D721Med (cell line): ENCODE data around the gene CFTR.

ENCODE experiments used
- DNase-seq: peaks from one replicate; pipeline ENCODE4 v3.0.0; 2011; ENCODE audit warnings: low spot score; ENCODE audit not compliant: insufficient read length
- FAIRE-seq: peaks from 2 replicates; lab custom pipeline; 2011; peaks lifted over from hg19 to GRCh38; lab: Jason Lieb, UNC
- TF ChIP-seq, protein P1 (sequence below): IDR thresholded peaks from 2 replicates; pipeline ENCODE4 v1.5.1; 2012; ENCODE audit warnings: mild to moderate bottlenecking, control low read depth; ENCODE audit not compliant: insufficient read depth; ENCODE audit errors: missing control alignments

The CFTR gene

DNA sequence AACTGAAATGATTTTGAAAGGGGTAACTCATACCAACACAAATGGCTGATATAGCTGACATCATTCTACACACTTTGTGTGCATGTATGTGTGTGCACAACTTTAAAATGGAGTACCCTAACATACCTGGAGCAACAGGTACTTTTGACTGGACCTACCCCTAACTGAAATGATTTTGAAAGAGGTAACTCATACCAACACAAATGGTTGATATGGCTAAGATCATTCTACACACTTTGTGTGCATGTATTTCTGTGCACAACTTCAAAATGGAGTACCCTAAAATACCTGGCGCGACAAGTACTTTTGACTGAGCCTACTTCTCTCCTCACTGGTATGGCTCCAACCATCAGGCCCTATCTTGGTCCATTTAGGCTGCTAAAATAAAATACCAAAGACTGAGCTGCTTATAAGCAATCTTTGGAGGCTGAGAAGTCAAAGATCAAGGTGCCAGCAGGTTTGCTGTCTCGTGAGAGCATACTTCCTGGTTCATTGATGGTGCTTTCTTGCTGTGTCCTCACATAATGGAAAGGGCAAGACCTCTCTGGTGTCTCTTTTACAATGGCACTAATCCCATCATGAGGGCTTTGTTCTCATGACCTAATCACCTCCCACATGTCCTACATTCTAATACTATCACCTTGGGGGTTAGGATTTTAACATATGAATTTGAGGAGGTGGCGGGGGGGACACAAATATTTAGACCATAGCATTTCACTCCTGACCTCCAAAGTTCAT is 173.3 kb downstream of the CFTR start:
- TF ChIP-seq, protein P1, sequence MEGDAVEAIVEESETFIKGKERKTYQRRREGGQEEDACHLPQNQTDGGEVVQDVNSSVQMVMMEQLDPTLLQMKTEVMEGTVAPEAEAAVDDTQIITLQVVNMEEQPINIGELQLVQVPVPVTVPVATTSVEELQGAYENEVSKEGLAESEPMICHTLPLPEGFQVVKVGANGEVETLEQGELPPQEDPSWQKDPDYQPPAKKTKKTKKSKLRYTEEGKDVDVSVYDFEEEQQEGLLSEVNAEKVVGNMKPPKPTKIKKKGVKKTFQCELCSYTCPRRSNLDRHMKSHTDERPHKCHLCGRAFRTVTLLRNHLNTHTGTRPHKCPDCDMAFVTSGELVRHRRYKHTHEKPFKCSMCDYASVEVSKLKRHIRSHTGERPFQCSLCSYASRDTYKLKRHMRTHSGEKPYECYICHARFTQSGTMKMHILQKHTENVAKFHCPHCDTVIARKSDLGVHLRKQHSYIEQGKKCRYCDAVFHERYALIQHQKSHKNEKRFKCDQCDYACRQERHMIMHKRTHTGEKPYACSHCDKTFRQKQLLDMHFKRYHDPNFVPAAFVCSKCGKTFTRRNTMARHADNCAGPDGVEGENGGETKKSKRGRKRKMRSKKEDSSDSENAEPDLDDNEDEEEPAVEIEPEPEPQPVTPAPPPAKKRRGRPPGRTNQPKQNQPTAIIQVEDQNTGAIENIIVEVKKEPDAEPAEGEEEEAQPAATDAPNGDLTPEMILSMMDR, result no peak
- DNase-seq, result no peak
- no peak for FAIRE-seq

DNA sequence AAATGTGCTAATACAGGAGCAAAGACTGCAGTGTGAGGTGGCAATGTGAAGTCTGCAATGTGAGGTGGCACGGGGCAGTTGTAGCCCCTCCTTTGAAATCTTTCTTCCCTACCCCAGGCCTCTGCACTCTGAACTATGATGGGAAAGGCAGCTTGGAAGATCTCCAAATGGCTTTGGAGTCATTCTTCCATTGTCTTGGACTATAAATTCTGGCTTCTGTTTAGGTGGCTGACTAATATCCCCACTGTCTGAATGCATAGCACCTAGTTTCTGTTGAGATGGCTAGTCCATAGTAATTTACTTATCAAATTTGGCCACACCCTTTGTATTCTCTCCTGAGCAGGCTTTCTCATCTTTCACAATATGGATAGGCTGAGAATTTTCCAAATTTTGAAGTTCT is 175.0 kb downstream of the CFTR start:
- FAIRE-seq, result no peak
- TF ChIP-seq, protein P1, result no peak
- DNase-seq, result no peak

DNA sequence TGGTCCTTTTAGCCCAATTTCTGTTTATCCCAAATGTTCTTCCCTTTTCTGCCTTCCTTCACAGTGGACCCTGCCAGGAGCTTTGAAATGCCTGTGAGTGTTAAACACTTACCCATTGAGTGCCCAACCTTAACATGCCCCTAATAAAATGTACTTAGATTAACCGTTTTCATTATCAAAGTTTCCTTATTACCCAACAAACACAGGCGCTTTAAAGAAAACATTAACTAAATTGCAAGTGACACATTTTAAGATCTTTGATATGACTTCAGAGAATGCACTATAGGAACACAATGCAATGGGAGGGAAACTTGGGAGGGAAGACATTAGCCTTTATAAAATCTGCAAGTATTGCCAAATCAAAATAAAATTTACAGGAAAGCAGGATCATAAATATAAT is 177.0 kb downstream of the CFTR start:
- TF ChIP-seq, protein P1, result no peak
- FAIRE-seq, result no peak

DNA sequence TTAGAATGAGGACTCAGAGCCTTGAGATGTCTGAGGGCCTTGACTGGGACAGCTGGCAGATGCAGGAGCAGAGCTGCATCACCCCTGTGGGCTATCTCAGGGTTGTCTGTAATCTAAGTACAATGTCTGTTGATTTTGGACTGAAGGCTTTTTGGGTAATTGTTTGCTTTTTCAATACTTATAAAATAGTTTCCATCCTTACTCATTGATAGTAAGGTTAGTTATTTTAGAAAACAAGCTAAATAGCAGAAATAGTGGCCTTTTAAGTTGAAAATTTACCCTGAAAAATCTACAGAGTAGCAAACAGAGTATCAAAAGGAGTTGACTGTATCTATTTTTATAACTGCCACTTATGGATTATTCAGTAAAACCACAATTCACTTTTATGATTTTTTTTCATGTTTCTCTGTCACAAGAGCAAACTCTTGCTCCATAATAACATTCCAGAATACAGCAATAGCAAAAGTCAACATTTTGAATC is 179.7 kb downstream of the CFTR start:
- no peak for FAIRE-seq
- TF ChIP-seq, protein P1, result no peak

More for the DNA sequence above, 177.0 kb downstream of the CFTR start:
- no peak for DNase-seq

DNA sequence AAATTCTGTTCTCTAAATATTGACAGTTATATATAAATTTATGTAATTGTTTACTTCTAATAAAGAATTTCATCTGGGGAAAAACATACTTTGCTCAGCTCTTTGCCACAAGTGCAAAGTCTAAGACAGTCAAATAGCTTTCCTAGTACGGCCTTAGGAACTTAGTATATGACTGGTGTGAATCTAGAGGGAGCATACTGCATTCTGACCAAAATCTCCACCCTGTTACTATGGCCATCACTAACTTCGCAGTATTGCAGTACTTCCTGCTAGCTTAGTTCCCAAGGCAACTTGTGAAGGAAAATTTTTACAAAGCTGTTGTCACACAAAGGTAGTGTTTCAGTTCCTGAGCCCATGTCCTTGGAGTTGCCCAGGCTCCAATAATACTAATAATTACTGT is 181.5 kb downstream of the CFTR start:
- FAIRE-seq (no peak), DNase-seq (no peak)

More for the DNA sequence above, 179.7 kb downstream of the CFTR start:
- no peak for DNase-seq

DNA sequence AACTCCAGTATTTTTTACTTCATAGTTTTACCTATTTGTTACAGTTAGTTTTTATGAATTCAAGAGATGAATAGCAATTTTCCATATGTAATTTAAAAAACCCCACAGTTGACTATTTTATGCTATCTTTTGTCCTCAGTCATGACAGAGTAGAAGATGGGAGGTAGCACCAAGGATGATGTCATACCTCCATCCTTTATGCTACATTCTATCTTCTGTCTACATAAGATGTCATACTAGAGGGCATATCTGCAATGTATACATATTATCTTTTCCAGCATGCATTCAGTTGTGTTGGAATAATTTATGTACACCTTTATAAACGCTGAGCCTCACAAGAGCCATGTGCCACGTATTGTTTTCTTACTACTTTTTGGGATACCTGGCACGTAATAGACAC is 184.2 kb downstream of the CFTR start:
- FAIRE-seq (no peak), DNase-seq (no peak)
- TF ChIP-seq, protein P1, result no peak

More for the DNA sequence above, 181.5 kb downstream of the CFTR start:
- TF ChIP-seq, protein P1, result no peak

DNA sequence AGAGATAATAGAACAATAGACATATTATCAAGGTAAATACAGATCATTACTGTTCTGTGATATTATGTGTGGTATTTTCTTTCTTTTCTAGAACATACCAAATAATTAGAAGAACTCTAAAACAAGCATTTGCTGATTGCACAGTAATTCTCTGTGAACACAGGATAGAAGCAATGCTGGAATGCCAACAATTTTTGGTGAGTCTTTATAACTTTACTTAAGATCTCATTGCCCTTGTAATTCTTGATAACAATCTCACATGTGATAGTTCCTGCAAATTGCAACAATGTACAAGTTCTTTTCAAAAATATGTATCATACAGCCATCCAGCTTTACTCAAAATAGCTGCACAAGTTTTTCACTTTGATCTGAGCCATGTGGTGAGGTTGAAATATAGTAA is 185.5 kb downstream of the CFTR start:
- TF ChIP-seq, protein P1, result no peak
- no peak for DNase-seq
- FAIRE-seq, result no peak
